Pancreas (tissue), 10 donors: ENCODE measurements around the gene RASA1. TPM values are rescaled to one million over a fixed set of nuclear protein-coding genes. Genes with fewer than 3 reads are reported as not detected.

Experiments
- ATAC-seq, 4 donors: fragments of 200-7000 bp; cut with Tn5 transposase; one replicate each; pipeline versions ENCODE4 v1.8.0 to v1.9.1; 2020; ENCODE audit warnings: mild to moderate bottlenecking in 4 of 4, moderate library complexity in 4 of 4
- DNase-seq, 6 donors: peaks; one replicate each; pipeline ENCODE4 v3.0.0-alpha.2; 2020
- FAIRE-seq: peaks from 2 replicates; lab custom pipeline; 2012; peaks lifted over from hg19 to GRCh38; lab: Jason Lieb, UNC
- H3K27ac ChIP-seq, 4 donors: fragments of 200-600 bp; sonication (generic); 1 replicate in 3 of 4; 2 replicates in 1 of 4; pipeline versions ENCODE4 v1.5.0 to v1.8.0; 2020
- H3K27me3 ChIP-seq, 4 donors: fragments of 200-600 bp; one replicate each; pipeline ENCODE4 v1.8.0; 2021
- H3K36me3 ChIP-seq, 3 donors: fragments of 200-600 bp; sonication (generic) in 1 of 3; one replicate each; pipeline versions ENCODE4 v1.5.0 to v1.8.0; 2020 to 2021
- H3K4me1 ChIP-seq, 3 donors: fragments of 200-600 bp; one replicate each; pipeline ENCODE4 v1.8.0; 2021
- H3K4me3 ChIP-seq, 4 donors: fragments of 200-600 bp; sonication (generic) in 2 of 4; one replicate each; pipeline versions ENCODE4 v1.5.0 to v1.8.0; 2020 to 2021
- H3K9me3 ChIP-seq, 4 donors: fragments of 200-600 bp; one replicate each; pipeline ENCODE4 v1.8.0; 2021
- WGBS, 2 donors: extraction: QIAGEN DNeasy Blood & Tissue Kit; methylation state at CpG; one replicate each; pipeline ENCODE4 v1.1.7; 2013; 5-methylcytosine and 5-hydroxymethylcytosine counted together
- intact Hi-C, 3 donors: fragments of 100-400 bp; cut with DNase I; formaldehyde crosslinking; loops; one replicate each; pipeline versions ENCODE4 v1.11.1 to v1.14.2; 2022
- polyA plus RNA-seq, 2 donors: library from polyadenylated mRNA; stranded (reverse); fragments of 200-250 nt; gene quantifications; one replicate each; pipeline ENCODE4 v1.2.3, GENCODE V29; 2013
- total RNA-seq, 6 donors: library from RNA; stranded (reverse); fragmentation: NEBNext Ultra II Directional in 4 of 6; extraction: Animal tissue kit (Norgen Biotek cat#: 25700) in 4 of 6; gene quantifications; one replicate each; pipeline versions ENCODE4 v1.2.1 to v1.2.4, GENCODE V29; 2021 to 2023
- TF ChIP-seq, protein P1 (sequence below), 4 donors: fragments of 200-600 bp; sonication (generic) in 3 of 4; IDR thresholded peaks; one replicate each; pipeline versions ENCODE4 v1.5.0 to v1.8.0; 2021; ENCODE audit warnings: antibody characterized with exemption in 4 of 4
- donor health status: healthy with polysubstance abuse.
- donor health status: DM: no; HTN: no; CAD: no; lungs with moderate emphysema.
- donor health status: DM: no; HTN: no; CAD: no.
- donor health status: control.
- donor health status: control.
- donor health status: Bipolar disorder and iron deficiency.
- donor health status: DM: yes; HTN: yes; CAD: no.
- donor health status: DM: no; HTN: no; CAD: no.
- donor health status: DM: no; HTN: no; CAD: no.
- donor health status: DM: yes; HTN: yes; CAD: no.

Gene RASA1
- total and polyA plus RNA-seq, 8 donors, result 5.2 to 17.7 (median 9.9) TPM

DNA sequence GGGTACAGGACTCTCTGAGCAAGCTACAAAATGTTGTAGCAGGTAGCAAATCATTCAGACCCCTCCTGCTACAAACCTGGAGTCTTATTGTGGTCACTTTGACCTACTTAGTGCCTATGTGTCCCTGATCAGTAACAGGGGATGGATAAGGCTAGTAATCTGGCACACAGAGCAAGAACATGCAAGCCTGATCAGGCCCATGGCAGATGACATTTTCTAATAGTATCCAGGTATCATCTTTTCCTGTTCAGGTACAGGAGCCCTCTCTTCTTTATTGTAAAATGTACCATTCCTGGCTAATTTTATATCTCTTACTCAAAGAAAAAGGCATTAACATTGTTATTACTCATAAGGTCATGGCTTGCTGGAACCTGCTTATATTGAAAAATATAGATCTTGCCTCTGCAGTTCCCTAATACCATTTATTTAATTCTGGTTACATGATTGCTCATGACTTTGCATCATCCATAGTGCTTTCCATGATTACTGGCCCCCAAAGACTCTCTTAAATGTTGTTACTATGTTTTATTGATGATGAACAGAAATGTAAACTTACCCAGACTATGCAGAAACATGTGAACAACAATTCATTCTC lies 163.3 kb downstream of the RASA1 start:
- Histone ChIP-seq H3K4me1 (no peaks in the 10 kb centered on the region), H3K27ac (no peak overlapping the region), H3K9me3 (no peaks in the 10 kb centered on the region), H3K27me3 (no peaks in the 10 kb centered on the region), H3K4me3 (no peak overlapping the region), H3K36me3 (no peaks in the 10 kb centered on the region)
- intact Hi-C loops, result no loop called here
- ATAC-seq (no peak), DNase-seq (no peak), FAIRE-seq (no peak)
- TF ChIP-seq, protein P1, sequence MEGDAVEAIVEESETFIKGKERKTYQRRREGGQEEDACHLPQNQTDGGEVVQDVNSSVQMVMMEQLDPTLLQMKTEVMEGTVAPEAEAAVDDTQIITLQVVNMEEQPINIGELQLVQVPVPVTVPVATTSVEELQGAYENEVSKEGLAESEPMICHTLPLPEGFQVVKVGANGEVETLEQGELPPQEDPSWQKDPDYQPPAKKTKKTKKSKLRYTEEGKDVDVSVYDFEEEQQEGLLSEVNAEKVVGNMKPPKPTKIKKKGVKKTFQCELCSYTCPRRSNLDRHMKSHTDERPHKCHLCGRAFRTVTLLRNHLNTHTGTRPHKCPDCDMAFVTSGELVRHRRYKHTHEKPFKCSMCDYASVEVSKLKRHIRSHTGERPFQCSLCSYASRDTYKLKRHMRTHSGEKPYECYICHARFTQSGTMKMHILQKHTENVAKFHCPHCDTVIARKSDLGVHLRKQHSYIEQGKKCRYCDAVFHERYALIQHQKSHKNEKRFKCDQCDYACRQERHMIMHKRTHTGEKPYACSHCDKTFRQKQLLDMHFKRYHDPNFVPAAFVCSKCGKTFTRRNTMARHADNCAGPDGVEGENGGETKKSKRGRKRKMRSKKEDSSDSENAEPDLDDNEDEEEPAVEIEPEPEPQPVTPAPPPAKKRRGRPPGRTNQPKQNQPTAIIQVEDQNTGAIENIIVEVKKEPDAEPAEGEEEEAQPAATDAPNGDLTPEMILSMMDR (IDR thresholded peaks at IDR 0.05), result no peak

DNA sequence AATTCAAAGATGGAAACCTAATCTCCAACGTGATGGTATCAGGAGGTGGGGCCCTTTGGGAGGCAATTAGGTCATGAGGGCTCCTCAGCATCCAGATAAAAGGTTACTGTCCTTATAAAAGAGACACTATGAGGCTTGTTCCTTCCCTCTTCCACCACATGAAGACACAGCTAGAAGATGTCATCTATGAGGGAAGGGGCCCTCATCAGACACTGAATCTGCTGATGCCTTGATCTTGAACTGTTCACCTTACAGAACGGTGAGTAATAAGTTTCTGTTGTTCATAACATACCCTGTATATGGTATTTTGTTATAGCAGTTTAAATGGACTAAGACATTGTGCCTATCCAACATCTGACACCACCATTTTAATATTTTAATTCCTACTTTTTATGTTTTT lies 164.8 kb downstream of the RASA1 start:
- Histone ChIP-seq H3K4me3 (no peak overlapping the region), H3K27me3 (no peaks in the 10 kb centered on the region), H3K9me3 (no peaks in the 10 kb centered on the region), H3K36me3 (no peaks in the 10 kb centered on the region), H3K27ac (no peak overlapping the region), H3K4me1 (no peaks in the 10 kb centered on the region)
- ATAC-seq (no peak), DNase-seq (no peak), FAIRE-seq (no peak)
- intact Hi-C loops, result no loop called here
- 31 to 33% methylated on average over 2 of the region's 2 CpGs for WGBS, 2 donors
- TF ChIP-seq, protein P1 (IDR thresholded peaks at IDR 0.05), result no peak

GRCh38 chr5:87433945-87434344 lies 166.3 kb downstream of the RASA1 start:
- FAIRE-seq, result no peak
- Histone ChIP-seq H3K9me3 (no peaks in the 10 kb centered on the region), H3K4me3 (no peak overlapping the region), H3K4me1 (no peaks in the 10 kb centered on the region), H3K27ac (no peak overlapping the region), H3K27me3 (no peaks in the 10 kb centered on the region), H3K36me3 (no peaks in the 10 kb centered on the region)
- TF ChIP-seq, protein P1 (IDR thresholded peaks at IDR 0.05), result no peak
- intact Hi-C loops, result no loop called here
- 52 to 67% methylated on average over 1 of the region's 1 CpG for WGBS, 2 donors
- no peak for DNase-seq
- ATAC-seq, result no peak

DNA sequence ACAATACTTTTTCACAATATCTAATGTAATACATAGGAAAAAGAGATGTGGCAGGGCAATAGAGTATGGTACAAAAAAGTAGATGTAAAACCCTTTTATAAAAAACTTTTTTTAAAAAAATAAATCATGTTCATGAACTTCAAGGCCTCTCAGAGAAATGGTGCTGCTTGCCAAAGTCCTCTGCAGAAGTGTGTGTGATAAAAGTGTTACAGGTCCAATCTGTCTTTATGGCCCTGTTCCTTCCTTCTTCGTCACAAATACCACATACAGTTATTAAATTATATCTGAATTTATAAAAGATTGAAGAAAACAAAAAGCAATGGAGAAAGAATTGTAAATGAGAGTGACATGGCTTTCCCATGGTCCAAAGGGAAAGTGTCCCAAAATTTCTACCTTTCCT lies 166.8 kb downstream of the RASA1 start:
- Histone ChIP-seq H3K27me3 (no peaks in the 10 kb centered on the region), H3K4me3 (no peak overlapping the region), H3K4me1 (no peaks in the 10 kb centered on the region), H3K9me3 (no peaks in the 10 kb centered on the region), H3K27ac (no peak overlapping the region), H3K36me3 (no peaks in the 10 kb centered on the region)
- no peak for FAIRE-seq
- WGBS, 2 donors, result 80 to 94% methylated on average over 1 of the region's 1 CpG
- TF ChIP-seq, protein P1 (IDR thresholded peaks at IDR 0.05), result no peak
- intact Hi-C loops, result no loop called here
- no peak for DNase-seq
- no peak for ATAC-seq

GRCh38 chr5:87435144-87435694 lies 167.5 kb downstream of the RASA1 start:
- WGBS, 2 donors, result 39 to 41% methylated on average over 2 of the region's 2 CpGs
- H3K27me3 ChIP-seq, result no peaks in the 10 kb centered on the region
- TF ChIP-seq, protein P1 (IDR thresholded peaks at IDR 0.05), result no peak
- H3K9me3 ChIP-seq, result no peaks in the 10 kb centered on the region
- ATAC-seq (no peak), FAIRE-seq (no peak), DNase-seq (no peak)
- intact Hi-C loops, result no loop called here
- no peak overlapping the region for H3K4me3 ChIP-seq
- H3K36me3 ChIP-seq, result no peaks in the 10 kb centered on the region
- no peaks in the 10 kb centered on the region for H3K4me1 ChIP-seq
- H3K27ac ChIP-seq, result no peak overlapping the region
